ENCODE data around the gene WDR18. TPM values are rescaled to one million over a fixed set of nuclear protein-coding genes. Genes with fewer than 3 reads are reported as not detected.

The WDR18 gene
- total RNA-seq, 1 donor from 2014 or later: 66.8 TPM

- DNase-seq (ENCODE audit: extremely low spot score in 2 of 2): no peak
Observed at GRCh38 chr19:994516-994915, 10.4 kb downstream of the WDR18 start.

GRCh38 chr19:995051-995827 lies 11.1 kb downstream of the WDR18 start:
- no peak for DNase-seq (ENCODE audit: extremely low spot score in 2 of 2)
- intact Hi-C loops (cut with DNase I): no loop called here
- Histone ChIP-seq H3K27ac (no peak overlapping the region), H3K9me3 (no peaks in the 10 kb centered on the region), H3K4me1 (peaks cover 15% of the 10 kb centered on the region), H3K36me3 (peaks cover 0 to 19% of the 10 kb centered on the region in 2 donors), H3K27me3 (peaks cover 10% of the 10 kb centered on the region), H3K4me3 (no peak overlapping the region)
- TF ChIP-seq POLR2A (IDR thresholded peaks at IDR 0.05) (no peak), POLR2AphosphoS5 (IDR thresholded peaks at IDR 0.05; ENCODE audit: insufficient read depth in 1 of 2, low read depth in 1 of 2) (no peak), CTCF (IDR thresholded peaks at IDR 0.05) (no peak)

More at GRCh38 chr19:994516-994915, 10.4 kb downstream of the WDR18 start:
- TF ChIP-seq POLR2AphosphoS5 (IDR thresholded peaks at IDR 0.05; ENCODE audit: insufficient read depth in 1 of 2, low read depth in 1 of 2) (no peak), CTCF (IDR thresholded peaks at IDR 0.05) (no peak), POLR2A (IDR thresholded peaks at IDR 0.05) (no peak)
- H3K27ac ChIP-seq: no peak overlapping the region
- intact Hi-C loops (cut with DNase I): no loop called here
- H3K4me1 ChIP-seq: peaks cover 11% of the 10 kb centered on the region
- H3K36me3 ChIP-seq: peaks cover 0 to 26% of the 10 kb centered on the region in 2 donors
- no peaks in the 10 kb centered on the region for H3K9me3 ChIP-seq
- H3K4me3 ChIP-seq: no peak overlapping the region
- peaks cover 6% of the 10 kb centered on the region for H3K27me3 ChIP-seq

GRCh38 chr19:996051-996838 lies 12.1 kb downstream of the WDR18 start:
- Histone ChIP-seq H3K27ac (no peak overlapping the region), H3K36me3 (peaks cover 0 to 13% of the 10 kb centered on the region in 2 donors), H3K4me3 (peak overlapping the region in 1 of 2 donors; percentile 11), H3K9me3 (no peaks in the 10 kb centered on the region), H3K4me1 (peaks cover 22% of the 10 kb centered on the region), H3K27me3 (peaks cover 10% of the 10 kb centered on the region)
- intact Hi-C loops (cut with DNase I): no loop called here
- DNase-seq (ENCODE audit: extremely low spot score in 2 of 2): no peak
- TF ChIP-seq POLR2AphosphoS5 (IDR thresholded peaks at IDR 0.05; ENCODE audit: insufficient read depth in 1 of 2, low read depth in 1 of 2) (peak in 1 of 2 donors; percentile 47), POLR2A (IDR thresholded peaks at IDR 0.05) (no peak)

- intact Hi-C loops (cut with DNase I): no loop called here
- TF ChIP-seq POLR2AphosphoS5 (IDR thresholded peaks at IDR 0.05; ENCODE audit: insufficient read depth in 1 of 2, low read depth in 1 of 2) (no peak), POLR2A (IDR thresholded peaks at IDR 0.05) (no peak), CTCF (IDR thresholded peaks at IDR 0.05) (no peak)
- Histone ChIP-seq H3K4me3 (no peak overlapping the region), H3K9me3 (no peaks in the 10 kb centered on the region), H3K27me3 (peaks cover 10% of the 10 kb centered on the region), H3K36me3 (peaks cover 0 to 5% of the 10 kb centered on the region in 2 donors), H3K4me1 (peaks cover 27% of the 10 kb centered on the region), H3K27ac (no peak overlapping the region)
- no peak for DNase-seq (ENCODE audit: extremely low spot score in 2 of 2)
Observed at GRCh38 chr19:998064-998463, 13.9 kb downstream of the WDR18 start.

- no peak overlapping the region for H3K4me3 ChIP-seq
- no peak overlapping the region for H3K27ac ChIP-seq
- peaks cover 0 to 2% of the 10 kb centered on the region in 2 donors for H3K36me3 ChIP-seq
- H3K9me3 ChIP-seq: no peaks in the 10 kb centered on the region
- DNase-seq (ENCODE audit: extremely low spot score in 2 of 2): no peak
- H3K4me1 ChIP-seq: peaks cover 27% of the 10 kb centered on the region
- intact Hi-C loops (cut with DNase I): no loop called here
- H3K27me3 ChIP-seq: peaks cover 10% of the 10 kb centered on the region
- no peak for TF ChIP-seq CTCF (IDR thresholded peaks at IDR 0.05)
- TF ChIP-seq POLR2AphosphoS5 (IDR thresholded peaks at IDR 0.05; ENCODE audit: insufficient read depth in 1 of 2, low read depth in 1 of 2): no peak
- no peak for TF ChIP-seq POLR2A (IDR thresholded peaks at IDR 0.05)
Observed at GRCh38 chr19:999379-999719, 15.2 kb downstream of the WDR18 start.

All from vagina (tissue), 2 donors.